MCF 10A (cell line): ENCODE measurements around the gene BTNL9. TPM values are rescaled to one million over a fixed set of nuclear protein-coding genes. Genes with fewer than 3 reads are reported as not detected.
"Not testable (repeated sequence)": the region's sequence is repeated elsewhere in the genome, so short reads cannot be mapped to it uniquely, and the experiment has no call there.

Experiments
- BruUV-seq: library from RNA; stranded (reverse); fragments of 400-500 nt; replicated peaks from 2 replicates; lab custom pipeline; 2021; lab: Mats Ljungman, UMichigan
- CTCF ChIA-PET: fragments of 300-600 bp; sonication (Branson Sonifier 250); formaldehyde crosslinking; extraction: SDS; loops from one replicate; lab custom pipeline; 2021; ENCODE audit warnings: antibody characterized with exemption, inconsistent platforms; lab: Yijun Ruan, JAX
- POLR2A ChIA-PET: fragments of 300-600, 350-650 bp; sonication (Branson Sonifier 250); formaldehyde crosslinking; extraction: SDS; loops from one replicate; lab custom pipeline; 2020; ENCODE audit warnings: antibody characterized with exemption, inconsistent platforms; lab: Yijun Ruan, JAX
- DNase-seq: peaks from one replicate; pipeline ENCODE4 v3.0.0-alpha.2; 2018; ENCODE audit not compliant: unreplicated experiment
- H3K27ac Mint-ChIP-seq: one replicate; pipeline ENCODE4 v1.8.0; 2022; ENCODE audit warnings: mild to moderate bottlenecking, low read depth, mixed read lengths; ENCODE audit not compliant: unreplicated experiment
- H3K27me3 Mint-ChIP-seq: one replicate; pipeline ENCODE4 v1.8.0; 2022; ENCODE audit warnings: mixed read lengths; ENCODE audit not compliant: insufficient read depth, unreplicated experiment
- H3K36me3 Mint-ChIP-seq: one replicate; pipeline ENCODE4 v1.8.0; 2022; ENCODE audit warnings: mild to moderate bottlenecking, moderate library complexity, mixed read lengths; ENCODE audit not compliant: insufficient read depth, unreplicated experiment
- H3K4me1 Mint-ChIP-seq: one replicate; pipeline ENCODE4 v1.8.0; 2022; ENCODE audit warnings: mixed read lengths; ENCODE audit not compliant: insufficient read depth, unreplicated experiment
- H3K4me3 Mint-ChIP-seq: one replicate; pipeline ENCODE4 v1.8.0; 2022; ENCODE audit warnings: mild to moderate bottlenecking, moderate library complexity, mixed read lengths; ENCODE audit not compliant: unreplicated experiment
- H3K9me3 Mint-ChIP-seq: one replicate; pipeline ENCODE4 v1.8.0; 2022; ENCODE audit warnings: mixed read lengths; ENCODE audit not compliant: unreplicated experiment
- intact Hi-C: fragments of 100-400 bp; cut with micrococcal nuclease; formaldehyde crosslinking; loops from 2 replicates; pipeline ENCODE4 v1.14.1; 2022
- total RNA-seq: library from RNA; stranded (reverse); gene quantifications from 2 replicates; pipeline ENCODE4 v1.2.3, GENCODE V29; 2022
- TF ChIP-seq, protein P1 (sequence below): fragments of 200-600 bp; IDR thresholded peaks from one replicate; pipeline ENCODE4 v1.8.0; 2022; ENCODE audit warnings: antibody characterized with exemption, mild to moderate bottlenecking; ENCODE audit not compliant: unreplicated experiment

BTNL9 gene
- total RNA-seq, 1 experiment from 2014 or later = not detected

DNA sequence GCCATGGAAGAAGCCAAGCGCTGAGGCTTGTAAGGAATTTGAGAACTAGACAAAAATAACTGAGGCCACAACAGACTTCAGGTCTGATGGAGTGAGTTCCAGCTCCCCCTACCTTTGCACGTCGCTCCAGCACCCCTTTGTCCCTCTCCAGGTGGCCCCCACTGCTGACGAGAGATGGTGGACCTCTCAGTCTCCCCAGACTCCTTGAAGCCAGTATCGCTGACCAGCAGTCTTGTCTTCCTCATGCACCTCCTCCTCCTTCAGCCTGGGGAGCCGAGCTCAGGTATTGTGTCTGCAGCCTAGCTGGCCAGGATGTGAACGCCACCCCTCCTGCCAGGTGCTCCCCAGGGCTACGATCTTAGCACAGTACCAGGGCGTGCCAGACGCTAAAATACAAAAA, 5.2 kb downstream of the BTNL9 start:
- POLR2A ChIA-PET = no interaction called here
- no TSS peak for BruUV-seq
- H3K4me1 Mint-ChIP-seq = peaks cover 5% of the 10 kb centered on the region
- no peaks in the 10 kb centered on the region for H3K9me3 Mint-ChIP-seq
- intact Hi-C loops = no loop called here
- CTCF ChIA-PET = interaction anchor here (0.6 to 1.1 kb wide), 2 partner anchors 10 to 176 kb away, joined by 3 read pairs; no protein-coding TSS in a partner anchor
- H3K27me3 Mint-ChIP-seq = peaks cover 53% of the 10 kb centered on the region
- no peaks in the 10 kb centered on the region for H3K36me3 Mint-ChIP-seq
- TF ChIP-seq, protein P1, sequence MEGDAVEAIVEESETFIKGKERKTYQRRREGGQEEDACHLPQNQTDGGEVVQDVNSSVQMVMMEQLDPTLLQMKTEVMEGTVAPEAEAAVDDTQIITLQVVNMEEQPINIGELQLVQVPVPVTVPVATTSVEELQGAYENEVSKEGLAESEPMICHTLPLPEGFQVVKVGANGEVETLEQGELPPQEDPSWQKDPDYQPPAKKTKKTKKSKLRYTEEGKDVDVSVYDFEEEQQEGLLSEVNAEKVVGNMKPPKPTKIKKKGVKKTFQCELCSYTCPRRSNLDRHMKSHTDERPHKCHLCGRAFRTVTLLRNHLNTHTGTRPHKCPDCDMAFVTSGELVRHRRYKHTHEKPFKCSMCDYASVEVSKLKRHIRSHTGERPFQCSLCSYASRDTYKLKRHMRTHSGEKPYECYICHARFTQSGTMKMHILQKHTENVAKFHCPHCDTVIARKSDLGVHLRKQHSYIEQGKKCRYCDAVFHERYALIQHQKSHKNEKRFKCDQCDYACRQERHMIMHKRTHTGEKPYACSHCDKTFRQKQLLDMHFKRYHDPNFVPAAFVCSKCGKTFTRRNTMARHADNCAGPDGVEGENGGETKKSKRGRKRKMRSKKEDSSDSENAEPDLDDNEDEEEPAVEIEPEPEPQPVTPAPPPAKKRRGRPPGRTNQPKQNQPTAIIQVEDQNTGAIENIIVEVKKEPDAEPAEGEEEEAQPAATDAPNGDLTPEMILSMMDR = no peak
- DNase-seq = no peak
- no peak overlapping the region for H3K27ac Mint-ChIP-seq
- H3K4me3 Mint-ChIP-seq = no peak overlapping the region

DNA sequence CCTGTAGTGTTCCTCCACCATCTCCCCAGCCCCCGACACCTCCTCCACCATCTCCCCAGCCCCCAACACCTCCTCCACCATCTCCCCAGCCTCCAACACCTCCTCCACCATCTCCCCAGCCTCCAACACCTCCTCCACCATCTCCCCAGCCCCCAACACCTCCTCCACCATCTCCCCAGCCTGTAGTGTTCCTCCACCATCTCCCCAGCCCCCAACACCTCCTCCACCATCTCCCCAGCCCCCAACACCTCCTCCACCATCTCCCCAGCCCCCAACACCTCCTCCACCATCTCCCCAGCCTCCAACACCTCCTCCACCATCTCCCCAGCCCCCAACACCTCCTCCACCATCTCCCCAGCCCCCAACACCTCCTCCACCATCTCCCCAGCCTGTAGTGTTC, 5.8 kb downstream of the BTNL9 start:
- BruUV-seq, H3K4me3 Mint-ChIP-seq, H3K9me3 Mint-ChIP-seq, intact Hi-C loops, H3K36me3 Mint-ChIP-seq, H3K27ac Mint-ChIP-seq, DNase-seq, POLR2A ChIA-PET, H3K4me1 Mint-ChIP-seq: not testable (repeated sequence)
- CTCF ChIA-PET = interaction anchor here (1.1 kb wide), 1 partner anchor 10 kb away, joined by 3 read pairs; no protein-coding TSS in a partner anchor
- peaks cover 47% of the 10 kb centered on the region for H3K27me3 Mint-ChIP-seq

DNA sequence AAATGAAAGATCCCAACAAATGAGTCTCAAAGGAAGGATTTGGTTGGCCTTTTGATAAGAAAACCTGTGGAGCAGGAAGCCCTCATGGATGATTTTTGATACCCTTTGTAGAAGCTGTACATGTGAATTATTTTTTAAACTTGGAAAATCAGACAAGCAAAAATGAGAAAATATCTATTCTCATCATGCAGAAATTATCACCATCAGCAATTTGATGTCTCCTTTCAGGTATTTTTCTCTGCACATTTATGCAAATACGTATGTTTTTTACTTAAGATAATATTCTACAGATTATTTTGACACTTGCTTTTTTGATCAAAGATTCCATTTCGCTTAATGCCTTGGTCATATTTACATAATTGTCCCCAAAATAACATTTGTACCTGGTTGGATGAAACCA, 7.2 kb downstream of the BTNL9 start:
- Mint-ChIP-seq H3K4me1 (peaks cover 9% of the 10 kb centered on the region), H3K4me3 (no peak overlapping the region), H3K27me3 (peaks cover 46% of the 10 kb centered on the region), H3K36me3 (no peaks in the 10 kb centered on the region), H3K27ac (no peak overlapping the region), H3K9me3 (no peaks in the 10 kb centered on the region)
- no TSS peak for BruUV-seq
- DNase-seq = no peak
- TF ChIP-seq, protein P1 = no peak
- POLR2A ChIA-PET = interaction anchor here (0.6 kb wide), 1 partner anchor 13 kb away, joined by 4 read pairs; no protein-coding TSS in a partner anchor
- intact Hi-C loops = no loop called here
- CTCF ChIA-PET = no interaction called here

DNA sequence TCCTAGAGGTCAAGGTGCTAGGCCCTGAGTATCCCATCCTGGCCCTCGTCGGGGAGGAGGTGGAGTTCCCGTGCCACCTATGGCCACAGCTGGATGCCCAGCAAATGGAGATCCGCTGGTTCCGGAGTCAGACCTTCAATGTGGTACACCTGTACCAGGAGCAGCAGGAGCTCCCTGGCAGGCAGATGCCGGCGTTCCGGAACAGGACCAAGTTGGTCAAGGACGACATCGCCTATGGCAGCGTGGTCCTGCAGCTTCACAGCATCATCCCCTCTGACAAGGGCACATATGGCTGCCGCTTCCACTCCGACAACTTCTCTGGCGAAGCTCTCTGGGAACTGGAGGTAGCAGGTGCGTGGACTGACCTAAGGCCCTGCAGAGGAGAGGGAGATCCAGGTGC, 7.9 kb downstream of the BTNL9 start:
- intact Hi-C loops = no loop called here
- CTCF ChIA-PET = no interaction called here
- Mint-ChIP-seq H3K27me3 (peaks cover 44% of the 10 kb centered on the region), H3K4me1 (peaks cover 9% of the 10 kb centered on the region), H3K4me3 (no peak overlapping the region), H3K9me3 (no peaks in the 10 kb centered on the region), H3K36me3 (no peaks in the 10 kb centered on the region), H3K27ac (no peak overlapping the region)
- BruUV-seq = no TSS peak
- POLR2A ChIA-PET = interaction anchor here (0.6 kb wide), 1 partner anchor 13 kb away, joined by 4 read pairs; no protein-coding TSS in a partner anchor
- DNase-seq = no peak
- TF ChIP-seq, protein P1 = no peak
